H1 (cell line): Measurements from ENCODE around the gene SLC25A34. TPM values are rescaled to one million over a fixed set of nuclear protein-coding genes. Genes with fewer than 3 reads are reported as not detected.

ENCODE experiments used
- CTCF ChIA-PET: fragments of 300-600 bp; sonication (Branson Sonifier 250); formaldehyde crosslinking; loops from one replicate; lab custom pipeline; 2021; ENCODE audit not compliant: partially characterized antibody; lab: Charles Lee
- POLR2A ChIA-PET: fragments of 300-600 bp; sonication (Branson Sonifier 250); formaldehyde crosslinking; loops from one replicate; lab custom pipeline; 2021; ENCODE audit warnings: inconsistent platforms; ENCODE audit not compliant: partially characterized antibody; lab: Charles Lee
- DNase-seq, 2 experiments: peaks; one replicate each; pipeline versions ENCODE4 v3.0.0 to v3.0.0-alpha.2; 2010 to 2022; ENCODE audit warnings: low spot score in 2 of 2, low read depth in 1 of 2, mixed read lengths in 1 of 2
- FAIRE-seq: peaks from 2 replicates; lab custom pipeline; 2011; peaks lifted over from hg19 to GRCh38; lab: Jason Lieb, UNC
- H2AFZ ChIP-seq: 2 replicates; pipeline ENCODE4 v1.8.1; 2012; ENCODE audit warnings: low read length, inconsistent platforms
- H2AK5ac ChIP-seq: 2 replicates; pipeline ENCODE4 v1.6.1; 2013; ENCODE audit warnings: low read depth, low read length
- H2BK120ac ChIP-seq: replicated peaks from 2 replicates; pipeline ENCODE3; 2013; ENCODE audit warnings: low read depth, low read length, inconsistent platforms
- H2BK12ac ChIP-seq: 2 replicates; pipeline ENCODE4 v1.6.1; 2013; ENCODE audit warnings: low read depth, low read length
- H2BK15ac ChIP-seq: 2 replicates; pipeline ENCODE4 v1.6.1; 2013; ENCODE audit warnings: low read length
- H2BK20ac ChIP-seq: 2 replicates; pipeline ENCODE4 v1.6.1; 2013; ENCODE audit warnings: low read length
- H2BK5ac ChIP-seq: 2 replicates; pipeline ENCODE4 v1.6.1; 2013; ENCODE audit warnings: low read depth, low read length
- H3K14ac ChIP-seq: 2 replicates; pipeline ENCODE4 v1.6.1; 2013; ENCODE audit warnings: inconsistent platforms; ENCODE audit not compliant: insufficient read length
- H3K18ac ChIP-seq: 2 replicates; pipeline ENCODE4 v1.6.1; 2013; ENCODE audit warnings: low read length; ENCODE audit errors: extremely low read depth
- H3K23ac ChIP-seq: 2 replicates; pipeline ENCODE4 v1.6.1; 2013; ENCODE audit warnings: inconsistent platforms; ENCODE audit not compliant: insufficient read length
- H3K23me2 ChIP-seq: 2 replicates; pipeline ENCODE4 v1.6.1; 2013; ENCODE audit warnings: low read depth, low read length
- H3K27ac ChIP-seq: 2 replicates; pipeline ENCODE4 v1.6.1; 2011; ENCODE audit warnings: low read depth, low read length, inconsistent platforms
- H3K27me3 ChIP-seq, 4 experiments: replicated peaks in 1 of 4; 1 replicate in 1 of 4; 2 replicates in 3 of 4; pipeline versions ENCODE4 v1.6.1 to v1.8.1; 2011 to 2013; ENCODE audit warnings: low read length in 3 of 4, mild to moderate bottlenecking in 3 of 4, inconsistent platforms in 2 of 4, mixed read lengths in 2 of 4, moderate library complexity in 1 of 4; ENCODE audit not compliant: control insufficient read depth in 3 of 4, insufficient read depth in 3 of 4; ENCODE audit errors: extremely low read depth in 1 of 4
- H3K36me3 ChIP-seq, 4 experiments: 2 replicates each; pipeline versions ENCODE4 v1.6.1 to v1.8.1; 2011 to 2013; ENCODE audit warnings: mild to moderate bottlenecking in 4 of 4, low read length in 3 of 4, moderate library complexity in 2 of 4, control low read depth in 1 of 4, inconsistent platforms in 1 of 4; ENCODE audit not compliant: insufficient read depth in 4 of 4, control insufficient read depth in 2 of 4
- H3K4ac ChIP-seq: replicated peaks from 2 replicates; pipeline ENCODE3; 2013; ENCODE audit warnings: low read length, low read depth, mixed read lengths, inconsistent platforms; ENCODE audit not compliant: insufficient read length
- H3K4me1 ChIP-seq, 4 experiments: replicated peaks in 1 of 4; 1 replicate in 1 of 4; 2 replicates in 3 of 4; pipeline versions ENCODE4 v1.6.1 to v1.8.1; 2011 to 2013; ENCODE audit warnings: low read length in 3 of 4, inconsistent platforms in 2 of 4, mixed read lengths in 1 of 4; ENCODE audit not compliant: insufficient read depth in 4 of 4, control insufficient read depth in 3 of 4
- H3K4me2 ChIP-seq, 2 experiments: 2 replicates each; pipeline versions ENCODE4 v1.6.1 to v1.8.1; 2011 to 2013; ENCODE audit warnings: low read depth in 2 of 2, low read length in 2 of 2, control low read depth in 1 of 2, inconsistent platforms in 1 of 2, mild to moderate bottlenecking in 1 of 2; ENCODE audit not compliant: insufficient read depth in 1 of 2
- H3K4me3 ChIP-seq, 4 experiments: fragments of 200-600, 300-600 bp in 1 of 4; sonication (generic), shearing (Covaris generic), sonication (Bioruptor Twin) in 1 of 4; 2 replicates each; pipeline versions ENCODE4 v1.5.1 to v1.8.1; 2011 to 2016; ENCODE audit warnings: low read length in 4 of 4, low read depth in 3 of 4, control low read depth in 2 of 4, inconsistent platforms in 2 of 4, mild to moderate bottlenecking in 2 of 4, mixed read lengths in 1 of 4, moderate library complexity in 1 of 4; ENCODE audit not compliant: insufficient read depth in 2 of 4; ENCODE audit errors: extremely low read depth in 1 of 4
- H3K56ac ChIP-seq: replicated peaks from 2 replicates; pipeline ENCODE3; 2013; ENCODE audit warnings: low read depth, mild to moderate bottlenecking, mixed read lengths, low read length, inconsistent platforms; ENCODE audit not compliant: insufficient read length
- H3K79me1 ChIP-seq: 2 replicates; pipeline ENCODE4 v1.6.1; 2013; ENCODE audit warnings: low read depth, low read length, control low read depth
- H3K79me2 ChIP-seq, 2 experiments: 2 replicates each; pipeline versions ENCODE4 v1.6.1 to v1.8.1; 2012 to 2013; ENCODE audit warnings: low read length in 2 of 2, mild to moderate bottlenecking in 2 of 2, inconsistent platforms in 1 of 2; ENCODE audit not compliant: insufficient read depth in 2 of 2, control insufficient read depth in 1 of 2
- H3K9ac ChIP-seq, 4 experiments: replicated peaks in 1 of 4; 1 replicate in 1 of 4; 2 replicates in 3 of 4; pipeline versions ENCODE4 v1.6.1 to v1.8.1; 2011 to 2013; ENCODE audit warnings: low read depth in 3 of 4, low read length in 3 of 4, control low read depth in 2 of 4, mild to moderate bottlenecking in 2 of 4, moderate library complexity in 2 of 4, inconsistent platforms in 1 of 4; ENCODE audit errors: extremely low read depth in 1 of 4
- H3K9me3 ChIP-seq, 2 experiments: 2 replicates each; pipeline versions ENCODE4 v1.6.1 to v1.8.1; 2012 to 2013; ENCODE audit warnings: mild to moderate bottlenecking in 2 of 2, moderate library complexity in 2 of 2, control low read depth in 1 of 2, inconsistent platforms in 1 of 2, low read depth in 1 of 2, low read length in 1 of 2, mixed read lengths in 1 of 2; ENCODE audit not compliant: insufficient read depth in 2 of 2
- H4K20me1 ChIP-seq, 2 experiments: replicated peaks in 1 of 2; 2 replicates each; pipeline versions ENCODE3 to v1.8.1; 2011 to 2013; ENCODE audit warnings: inconsistent platforms in 2 of 2, low read length in 2 of 2, mild to moderate bottlenecking in 1 of 2; ENCODE audit not compliant: insufficient read depth in 2 of 2, control insufficient read depth in 1 of 2
- H4K5ac ChIP-seq: 2 replicates; pipeline ENCODE4 v1.6.1; 2013; ENCODE audit warnings: low read length, low read depth, mixed read lengths, inconsistent platforms; ENCODE audit not compliant: insufficient read length
- H4K8ac ChIP-seq: 2 replicates; pipeline ENCODE4 v1.8.0; 2013; ENCODE audit warnings: mild to moderate bottlenecking, moderate library complexity, low read length, inconsistent platforms; ENCODE audit not compliant: insufficient read depth; ENCODE audit errors: extremely low read depth
- H4K91ac ChIP-seq: replicated peaks from 2 replicates; pipeline ENCODE3; 2013; ENCODE audit warnings: low read length, mixed read lengths, inconsistent platforms; ENCODE audit not compliant: insufficient read length
- MAFK ChIP-seq: IDR thresholded peaks from 2 replicates; pipeline ENCODE4 v1.6.1; 2012; ENCODE audit warnings: low read depth, mild to moderate bottlenecking, improper control_type of control experiment, low read length
- POU5F1 ChIP-seq: IDR thresholded peaks from 2 replicates; pipeline ENCODE4 v1.6.1; 2011; ENCODE audit warnings: low read depth, mild to moderate bottlenecking, low read length, moderate library complexity
- SIN3A ChIP-seq, 2 experiments: IDR thresholded peaks in 1 of 2; conservative IDR thresholded peaks in 1 of 2; 2 replicates each; pipeline ENCODE4 v1.6.1; 2011 to 2012; ENCODE audit warnings: low read length in 2 of 2, improper control_type of control experiment in 1 of 2, low read depth in 1 of 2, mild to moderate bottlenecking in 1 of 2
- WGBS, 2 experiments: shearing (Covaris generic) in 1 of 2; methylation state at CpG; one replicate each; pipeline versions ENCODE4 v1.1.6 to v1.1.7; 2013 to 2015; ENCODE audit warnings: low lambda C conversion rate in 2 of 2, mixed read lengths in 2 of 2, inconsistent platforms in 1 of 2, low coverage in 1 of 2, missing lambda C conversion rate in 1 of 2; ENCODE audit not compliant: insufficient replicate concordance in 2 of 2, insufficient coverage in 1 of 2, insufficient read length in 1 of 2; ENCODE audit errors: extremely low coverage in 1 of 2, missing lambda C conversion rate in 1 of 2; 5-methylcytosine and 5-hydroxymethylcytosine counted together
- polyA plus RNA-seq, 7 experiments: library from polyadenylated mRNA; depleted of rRNA in 3 of 7; stranded (reverse) in 5 of 7; unstranded in 2 of 7; fragments of >200 nt in 5 of 7; fragments of 200-250 nt in 2 of 7; gene quantifications; 1 replicate in 5 of 7; 2 replicates in 1 of 7; 4 replicates in 1 of 7; pipeline versions ENCODE4 v1.2.1 to v1.2.3, GENCODE V29; 2011 to 2013; ENCODE audit warnings: missing spikeins in 2 of 7, mixed read lengths in 2 of 7
- total RNA-seq: library from RNA; stranded (reverse); fragmentation: NEBNext Ultra II Directional; extraction: Animal tissue kit (Norgen Biotek cat#: 25700); gene quantifications from 2 replicates; pipeline ENCODE4 v1.2.1, GENCODE V29; 2021

SLC25A34 gene
- total and polyA plus RNA-seq, 2 of the 8 experiments (the other 6 are each of a cell fraction or from before 2014, with no cell fraction given), result 0.48 to 0.62 TPM

DNA sequence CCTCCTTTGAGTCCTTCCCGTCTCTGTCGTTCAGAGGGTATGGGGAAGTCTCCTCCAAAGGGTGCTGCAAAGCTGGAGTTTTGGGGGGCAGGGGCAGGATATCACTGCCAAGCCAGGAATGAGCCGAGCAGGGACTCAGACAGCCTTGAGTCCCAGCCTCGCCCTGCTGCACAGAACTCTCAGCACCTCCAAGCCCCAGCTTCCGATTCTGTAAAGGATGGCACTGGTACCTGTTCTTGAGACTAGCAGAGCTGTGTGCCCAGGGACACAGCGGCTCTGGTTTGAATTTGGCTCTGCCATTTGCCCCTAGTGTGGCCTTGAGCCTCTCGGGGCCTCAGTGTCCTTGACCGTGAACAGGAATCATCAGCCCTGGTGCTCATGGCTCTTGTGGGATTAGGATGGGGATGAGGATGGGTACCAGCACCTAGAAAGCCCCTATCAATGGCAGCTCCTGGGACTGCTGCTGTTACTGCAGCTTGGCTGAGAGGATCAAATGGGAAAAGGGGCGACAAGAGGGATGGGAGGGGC is 21.0 kb downstream of the SLC25A34 start:
- Histone ChIP-seq H3K4me1 (peaks cover 14 to 37% (median 30%) of the 10 kb centered on the region in 4 experiments), H3K14ac (no peak overlapping the region), H3K4me2 (peak overlapping the region; percentile 80 to 92), H3K9ac (no peak overlapping the region; a peak in 1 of 7 replicates), H2BK12ac (peak overlapping the region; percentile 77; the same call in 1 of the 2 replicates), H3K23ac (no peak overlapping the region), H3K23me2 (peaks cover 10% of the 10 kb centered on the region; the same call in 1 of the 2 replicates), H3K18ac (peak overlapping the region; percentile 72; the same call in 1 of the 2 replicates), H3K4ac (no peak overlapping the region), H3K79me1 (peaks cover 11% of the 10 kb centered on the region), H2AFZ (no peak overlapping the region), H3K56ac (no peak overlapping the region), H2BK120ac (no peak overlapping the region), H3K4me3 (peak overlapping the region in 2 of 4 experiments; percentile 96 to 97; a peak in 2 of 8 replicates), H3K27ac (no peak overlapping the region), H4K8ac (no peak overlapping the region), H4K20me1 (peaks cover 5% of the 10 kb centered on the region in 2 experiments), H2BK5ac (peak overlapping the region; percentile 60; the same call in 1 of the 2 replicates), H3K79me2 (peaks cover 0 to 32% of the 10 kb centered on the region in 2 experiments; a peak in 2 of 4 replicates), H2BK15ac (peak overlapping the region; percentile 90; the same call in 1 of the 2 replicates), H3K27me3 (no peaks in the 10 kb centered on the region), H4K5ac (no peak overlapping the region), H2AK5ac (no peak overlapping the region), H3K36me3 (no peaks in the 10 kb centered on the region), H4K91ac (peak overlapping the region; percentile 22), H3K9me3 (no peaks in the 10 kb centered on the region), H2BK20ac (peak overlapping the region; percentile 76; the same call in 1 of the 2 replicates)
- DNase-seq (no peak), FAIRE-seq (no peak)
- ChIA-PET POLR2A (interaction anchor here (0.6 to 2.4 kb wide), 11 partner anchors 9 to 173 kb away, joined by 3 to 8 read pairs (median 3); no protein-coding TSS in a partner anchor), CTCF (interaction anchor here (0.6 to 2.2 kb wide), 4 partner anchors 16 to 117 kb away, joined by 3 to 11 read pairs (median 3); no protein-coding TSS in a partner anchor)
- 76% methylated on average over 9 of the region's 9 CpGs; no CpG with 5 or more reads in 1 of the 2 experiments for WGBS, 2 experiments
- no peak for TF ChIP-seq MAFK
- no peak for TF ChIP-seq SIN3A (conservative IDR thresholded peaks at IDR 0.05 in 1 of 2, IDR thresholded peaks at IDR 0.05 in 1 of 2; ENCODE audit: low read depth in 1 of 2, low read length in 2 of 2)
- TF ChIP-seq POU5F1, result no peak
